CD4-positive, alpha-beta T cell treated with Interleukin-15 for 4 hours (primary cell): ENCODE data around the gene NOA1.

Source experiments
- DNase-seq: peaks from one replicate; pipeline ENCODE4 v3.0.0-alpha.2; 2020; ENCODE audit warnings: low spot score

Gene NOA1

GRCh38 chr4:56977321-56978012 lies at the start of gene NOA1:
NOA1 (minus strand) TSS chr4:56977606; CDS start chr4:56977585, 21 bp downstream.
- peak; percentile 99 for DNase-seq

DNA sequence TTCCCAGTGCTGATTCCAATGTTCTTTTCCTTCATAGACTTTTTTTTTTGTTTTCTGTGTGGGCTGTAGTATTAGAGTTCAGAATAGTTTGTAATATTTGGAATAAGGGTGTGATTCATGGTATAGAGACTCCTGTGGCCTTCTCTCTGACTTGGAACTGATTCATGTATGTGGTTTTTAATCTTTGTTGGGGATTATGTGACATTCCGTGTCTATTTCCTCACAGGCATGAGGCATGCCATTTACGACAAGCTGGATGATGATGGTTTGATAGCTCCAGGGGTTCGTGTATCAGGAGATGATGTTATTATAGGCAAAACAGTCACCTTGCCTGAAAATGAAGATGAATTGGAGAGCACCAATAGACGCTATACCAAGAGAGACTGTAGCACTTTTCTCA lies 45.7 kb upstream of the NOA1 start:
- DNase-seq, result no peak

GRCh38 chr4:57020467-57021101 lies 43.2 kb upstream of the NOA1 start:
- DNase-seq, result no peak

GRCh38 chr4:57018980-57019379 lies 41.6 kb upstream of the NOA1 start:
- no peak for DNase-seq

- no peak for DNase-seq
These were observed 36.2 kb upstream of the NOA1 start for GRCh38 chr4:57013543-57014120.

GRCh38 chr4:56999751-57000150 lies 22.3 kb upstream of the NOA1 start:
- no peak for DNase-seq

- no peak for DNase-seq
These were observed 18.1 kb upstream of the NOA1 start for GRCh38 chr4:56995525-56995924.

DNA sequence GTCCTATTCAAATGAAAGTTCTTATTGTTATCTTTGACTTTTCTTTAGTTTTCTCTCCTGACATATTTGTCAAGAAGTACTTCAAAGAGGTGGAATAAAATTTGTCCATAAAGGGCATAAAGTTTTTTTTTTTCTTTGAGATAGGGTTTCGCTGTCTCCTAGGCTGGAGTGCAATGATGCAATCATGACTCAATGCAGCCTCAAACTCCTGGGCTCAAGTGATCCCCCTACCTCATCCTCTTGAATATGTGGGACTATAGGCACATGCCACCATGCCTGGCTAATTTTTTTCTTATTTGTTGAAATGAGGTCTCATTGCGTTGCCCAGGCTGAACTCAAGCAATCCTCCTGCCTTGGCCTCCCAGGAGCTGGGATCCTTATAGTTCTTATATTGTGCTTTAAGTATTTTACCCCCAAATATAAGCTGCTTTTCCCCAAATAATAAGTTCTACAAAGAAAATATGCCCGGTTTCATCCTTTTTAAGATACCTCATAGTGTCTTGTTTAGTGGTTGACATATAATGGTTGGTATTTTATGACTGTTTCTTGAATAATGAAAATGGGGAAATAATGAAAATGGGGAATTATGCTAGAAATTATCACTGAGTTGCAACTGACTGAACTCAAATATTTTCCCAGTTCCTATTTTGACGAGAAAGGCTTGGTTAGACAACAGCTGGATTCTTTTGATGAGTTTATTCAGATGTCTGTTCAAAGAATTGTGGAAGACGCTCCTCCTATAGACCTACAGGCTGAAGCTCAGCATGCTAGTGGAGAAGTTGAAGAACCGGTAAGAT lies 12.9 kb upstream of the NOA1 start:
- DNase-seq, result no peak

DNA sequence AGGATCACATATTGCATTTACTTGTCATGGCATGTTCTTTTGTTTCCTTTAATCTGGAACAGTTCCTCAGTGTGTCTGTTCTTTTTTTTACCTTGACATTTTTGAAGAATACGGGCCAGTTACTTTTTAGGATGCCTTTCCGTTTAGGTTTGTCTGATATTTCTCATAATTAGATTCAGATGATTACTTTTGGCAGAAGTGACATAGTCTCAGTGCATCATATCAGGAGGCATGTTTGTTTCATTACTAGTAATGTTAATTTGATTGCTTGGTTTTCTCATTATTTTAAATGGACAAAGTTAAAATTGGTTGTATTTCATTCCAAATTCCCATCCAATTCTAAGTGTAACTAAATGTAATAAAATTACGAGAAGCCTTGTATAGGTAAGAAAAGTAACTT lies 9.5 kb upstream of the NOA1 start:
- no peak for DNase-seq

DNA sequence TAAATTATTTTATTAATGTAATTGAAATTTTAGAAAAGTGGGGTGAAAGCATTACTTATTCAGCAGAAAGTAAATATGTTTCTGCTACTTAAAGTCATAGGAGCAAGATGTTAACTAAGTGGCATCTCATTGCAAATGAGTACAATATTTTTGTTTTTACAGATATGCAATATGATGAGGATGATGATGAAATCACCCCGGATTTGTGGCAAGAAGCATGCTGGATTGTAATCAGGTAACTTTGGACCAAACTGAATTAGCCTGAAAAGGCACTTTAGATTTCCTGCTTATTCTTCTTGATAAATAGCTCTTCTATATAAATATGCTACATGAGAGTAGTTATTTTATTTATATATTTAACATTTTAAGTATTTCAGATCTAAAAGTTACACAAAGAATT lies 8.8 kb upstream of the NOA1 start:
- no peak for DNase-seq

DNA sequence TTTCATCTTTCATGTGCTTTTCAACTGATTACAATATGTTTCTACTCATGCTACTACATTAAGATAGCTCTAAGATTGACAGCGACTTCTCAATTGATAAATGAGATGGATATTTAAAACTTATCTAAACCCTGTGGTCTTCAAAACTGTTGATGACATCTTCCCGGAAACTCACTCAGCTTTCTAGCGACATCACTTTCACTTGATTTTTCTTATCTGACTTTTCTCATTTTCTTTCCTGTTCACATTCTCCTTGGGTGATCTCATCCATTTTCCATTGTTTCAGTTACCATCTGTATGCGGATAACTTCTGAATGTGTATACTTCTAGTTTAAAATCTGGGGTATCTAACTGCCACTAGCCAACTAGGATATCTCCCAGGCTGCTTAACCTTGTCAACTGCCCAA lies 4.4 kb upstream of the NOA1 start:
- no peak for DNase-seq

- DNase-seq, result peak; percentile 32
These were observed 2.1 kb upstream of the NOA1 start for GRCh38 chr4:56979421-56980072.

- peak; percentile 90 for DNase-seq
These were observed 1.4 kb upstream of the NOA1 start, which contains the start of gene POLR2B for GRCh38 chr4:56978750-56979303. POLR2B (plus strand) TSS chr4:56978896; CDS start chr4:56978986, 90 bp downstream.

DNA sequence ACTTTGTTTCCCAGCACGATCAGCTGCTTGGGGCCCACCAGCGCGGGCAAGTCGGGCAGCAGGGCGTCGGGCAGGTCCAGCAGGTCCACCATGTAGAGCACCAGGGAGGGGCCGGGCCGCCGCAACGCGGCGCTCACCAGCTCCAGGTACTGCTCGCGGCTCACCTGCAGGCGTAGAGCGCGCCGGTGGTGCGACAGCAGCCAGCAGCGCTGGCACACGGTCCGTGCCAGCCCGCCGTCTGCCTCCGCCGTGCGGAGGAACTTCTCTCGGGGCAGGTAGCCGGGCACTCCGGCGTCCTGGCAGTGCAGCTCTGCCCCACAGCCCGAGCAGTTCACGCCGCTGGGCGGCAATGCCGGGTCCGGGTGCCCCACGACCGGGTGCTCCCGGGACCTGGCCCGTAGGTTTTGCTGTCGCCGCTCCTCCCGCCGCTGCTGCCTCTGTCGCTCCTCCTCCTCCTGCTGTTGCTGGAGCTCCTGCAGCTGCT lies 527 bp downstream of the NOA1 start:
- DNase-seq, result peak; percentile 42

DNA sequence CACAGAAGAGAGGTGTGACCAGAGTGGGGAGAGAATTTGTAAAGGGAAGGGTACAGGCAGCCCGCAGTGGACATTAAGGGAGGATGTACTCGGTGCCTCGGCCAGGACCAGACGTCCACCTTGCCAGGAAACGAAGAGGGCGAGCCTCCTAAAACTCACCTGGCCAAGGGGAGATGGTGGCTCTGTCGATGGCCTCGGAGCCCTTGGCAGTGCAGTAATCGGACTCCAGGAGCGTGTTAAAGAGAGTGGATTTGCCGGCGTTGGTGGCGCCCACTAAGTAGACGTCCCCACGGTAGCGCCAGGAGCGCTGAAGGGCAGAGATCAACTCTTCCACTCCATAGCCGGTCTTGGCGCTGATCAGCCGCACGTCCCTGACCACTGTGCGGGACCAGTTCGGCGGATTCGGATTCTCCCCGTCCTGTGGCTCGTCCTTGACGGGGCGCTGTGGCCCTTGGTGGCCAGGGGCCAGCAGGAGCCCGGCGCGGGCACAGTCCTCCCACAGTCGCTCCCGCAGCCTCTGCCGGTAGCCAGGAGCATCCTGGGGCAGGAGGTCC lies 1.0 kb downstream of the NOA1 start:
- DNase-seq, result no peak

DNA sequence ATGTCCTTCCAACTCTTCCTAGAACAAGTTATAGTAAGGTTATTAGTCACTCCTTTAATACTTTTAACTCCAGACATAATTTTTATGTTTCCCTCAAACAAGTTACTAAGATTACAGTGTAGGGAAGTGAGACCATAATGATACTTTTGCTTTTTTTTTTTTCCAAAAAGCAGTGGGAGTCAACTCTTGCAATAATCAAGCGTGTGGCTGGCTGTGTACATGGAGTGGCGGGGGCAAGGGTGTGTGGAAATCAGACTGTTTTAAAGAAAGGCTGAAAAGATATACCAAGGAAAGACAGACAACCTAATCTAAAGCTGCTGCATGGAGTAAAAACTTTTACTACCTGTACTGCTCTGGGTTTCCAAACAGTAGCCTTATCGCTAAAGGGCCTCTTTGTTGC lies 4.1 kb downstream of the NOA1 start:
- no peak for DNase-seq

DNA sequence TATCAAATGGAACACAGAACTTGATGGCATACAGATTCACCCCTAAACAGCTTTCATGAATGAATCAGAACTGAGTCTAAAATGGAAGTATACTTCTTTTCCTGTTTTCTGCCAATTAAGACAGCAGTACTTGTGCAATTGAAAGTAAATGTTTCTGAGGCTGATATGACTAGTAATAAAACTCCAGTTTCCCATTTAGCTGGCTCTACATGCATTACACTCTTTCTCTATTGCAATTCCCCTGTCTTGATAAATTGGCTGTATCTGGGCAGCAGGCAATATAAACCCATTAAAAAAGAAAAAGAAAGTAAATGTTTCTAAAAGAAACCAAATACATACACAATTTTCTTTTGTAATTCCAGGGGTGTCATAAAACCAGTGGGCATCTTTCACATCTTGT lies 4.6 kb downstream of the NOA1 start:
- no peak for DNase-seq

DNA sequence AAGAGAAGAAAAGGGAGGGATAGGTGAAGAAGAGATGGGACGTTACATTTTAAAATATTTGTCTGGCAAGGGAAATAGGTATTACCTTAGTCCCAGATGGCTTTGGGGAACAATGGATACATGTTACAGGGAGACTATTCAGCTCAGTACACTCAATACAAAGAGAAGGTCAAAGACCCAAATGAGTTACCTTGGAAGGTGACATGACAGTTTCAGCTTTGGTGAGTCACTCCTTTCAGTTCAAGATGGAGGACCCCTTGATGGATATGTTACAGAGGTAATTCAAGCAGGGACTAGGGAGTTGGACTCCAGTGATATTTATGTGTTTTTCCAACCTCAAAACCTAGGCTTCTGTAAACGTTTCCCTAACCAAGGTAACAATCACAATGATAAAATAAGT lies 5.0 kb downstream of the NOA1 start:
- DNase-seq, result no peak

DNA sequence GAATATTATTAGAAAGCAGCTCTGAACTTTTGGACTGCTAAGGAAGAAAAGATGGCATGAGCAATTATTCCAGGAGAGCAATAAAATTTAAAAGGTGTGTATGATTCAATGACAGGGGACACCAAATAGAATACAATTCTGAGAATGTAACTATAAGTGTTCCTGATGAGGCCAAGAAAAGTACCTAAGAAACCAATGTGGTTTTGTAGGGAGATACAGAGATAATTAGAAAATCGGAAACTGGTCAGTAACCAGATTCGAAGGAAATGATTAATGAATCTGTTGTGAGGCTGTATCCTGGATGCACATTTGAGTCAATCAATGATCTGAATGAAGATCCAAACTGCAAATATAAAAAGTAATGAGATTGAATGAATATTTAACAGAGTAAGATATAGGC lies 6.0 kb downstream of the NOA1 start:
- DNase-seq, result no peak

GRCh38 chr4:56961107-56961500 lies 16.3 kb downstream of the NOA1 start:
- no peak for DNase-seq

DNA sequence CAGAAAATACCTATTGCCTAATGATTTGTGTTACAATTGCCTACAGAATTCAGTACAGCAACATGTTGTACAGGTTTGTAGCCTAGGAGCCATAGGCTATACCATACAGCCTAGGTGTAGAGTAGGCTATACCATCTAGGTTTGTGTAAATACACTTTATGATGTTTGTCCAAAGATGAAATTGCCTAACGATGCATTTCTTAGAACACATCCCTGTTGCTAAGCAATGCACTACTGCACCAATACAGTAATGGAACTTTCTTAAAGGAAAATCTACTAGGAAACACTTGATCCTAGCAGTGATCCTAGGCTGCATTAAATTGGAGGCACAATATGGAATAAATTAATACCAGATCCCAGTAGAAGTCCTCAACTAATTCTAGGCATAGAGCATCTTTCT lies 18.3 kb downstream of the NOA1 start:
- DNase-seq, result no peak
